Muscle of leg (tissue), 11 donors: ENCODE results near the gene RUFY3. TPM values are rescaled to one million over a fixed set of nuclear protein-coding genes. Genes with fewer than 3 reads are reported as not detected.

Source experiments
- DNase-seq: peaks from one replicate; pipeline ENCODE4 v3.0.0; 2013
- H3K27ac ChIP-seq: one replicate; pipeline ENCODE4 v1.5.1; 2013; ENCODE audit warnings: mild to moderate bottlenecking, low read length, control low read depth
- H3K27me3 ChIP-seq: one replicate; pipeline ENCODE4 v1.6.1; 2013; ENCODE audit warnings: low read length; ENCODE audit not compliant: control insufficient read depth, insufficient read depth
- H3K36me3 ChIP-seq: one replicate; pipeline ENCODE4 v1.6.1; 2013; ENCODE audit warnings: low read length; ENCODE audit not compliant: control insufficient read depth, insufficient read depth
- H3K4me1 ChIP-seq: one replicate; pipeline ENCODE4 v1.6.1; 2013; ENCODE audit warnings: low read length; ENCODE audit not compliant: control insufficient read depth, insufficient read depth
- H3K4me3 ChIP-seq: one replicate; pipeline ENCODE4 v1.5.1; 2013; ENCODE audit warnings: low read length, control low read depth
- H3K9me3 ChIP-seq: replicated peaks from 2 replicates; pipeline ENCODE4 v1.6.1; 2013; ENCODE audit warnings: low read depth, low read length; ENCODE audit not compliant: control insufficient read depth
- WGBS: methylation state at CpG from one replicate; pipeline ENCODE4 v1.1.5; 2013; ENCODE audit warnings: missing lambda C conversion rate; ENCODE audit not compliant: insufficient coverage; 5-methylcytosine and 5-hydroxymethylcytosine counted together
- polyA plus RNA-seq, 8 donors: library from polyadenylated mRNA; unstranded; fragments of 120-200 nt; gene quantifications; one replicate each; pipeline versions ENCODE4 v1.2.1 to v1.2.3, GENCODE V29; 2013; ENCODE audit warnings: inconsistent platforms in 1 of 8, low replicate concordance in 1 of 8; ENCODE audit not compliant: insufficient read length in 8 of 8, insufficient read depth in 1 of 8
- total RNA-seq: library from RNA; stranded (reverse); fragments of 120-200 nt; gene quantifications from one replicate; pipeline ENCODE4 v1.2.4, GENCODE V29; 2013

The RUFY3 gene
- total and polyA plus RNA-seq, 9 donors = 47.7 to 102 (median 70.2) TPM

DNA sequence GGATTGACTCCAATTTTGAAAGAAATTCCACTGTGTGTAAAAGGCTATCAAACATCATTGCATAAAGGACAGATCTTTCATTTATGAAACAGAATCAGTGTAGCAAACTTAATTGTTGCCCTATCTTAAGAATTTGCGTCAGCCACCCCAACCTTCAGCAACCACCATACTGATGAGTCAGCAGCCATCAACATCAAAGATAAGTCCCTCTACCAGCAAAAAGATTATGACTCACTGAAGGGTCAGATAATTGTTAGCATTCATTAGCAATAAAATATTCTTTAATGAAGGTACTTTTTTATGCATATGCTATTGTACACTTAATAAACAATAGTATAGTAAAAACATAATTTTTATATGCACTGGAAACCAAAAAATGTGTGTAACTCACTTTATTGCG lies 133.7 kb downstream of the RUFY3 start:
- Histone ChIP-seq H3K4me1 (no peaks in the 10 kb centered on the region), H3K4me3 (no peak overlapping the region), H3K9me3 (no peaks in the 10 kb centered on the region), H3K27me3 (no peaks in the 10 kb centered on the region), H3K27ac (no peak overlapping the region), H3K36me3 (no peaks in the 10 kb centered on the region)
- WGBS = no CpG with 5 or more reads among the region's 2 CpGs
- DNase-seq = no peak

Other genes starting within 250 kb of the RUFY3 start
- not detected for gene MUC7, start 249.8 kb upstream of the RUFY3 start, total RNA-seq
- under 1 TPM in 2 of 8 donors, not detected in 6; 0.15 to 0.36 TPM for gene MUC7, start 249.8 kb upstream of the RUFY3 start, polyA plus RNA-seq
- gene AMTN, start 203.4 kb upstream of the RUFY3 start, total RNA-seq = not detected
- gene AMTN, start 203.4 kb upstream of the RUFY3 start, polyA plus RNA-seq = not detected
- not detected for gene AMBN, start 129.7 kb upstream of the RUFY3 start, total RNA-seq
- gene AMBN, start 129.7 kb upstream of the RUFY3 start, polyA plus RNA-seq = not detected
- 2.4 TPM for gene ENAM, start 93.2 kb upstream of the RUFY3 start, total RNA-seq
- 1 to 10 TPM; 1.4 to 4.2 (median 2.1) TPM for gene ENAM, start 93.2 kb upstream of the RUFY3 start, polyA plus RNA-seq
- gene JCHAIN, start 55.5 kb upstream of the RUFY3 start, total RNA-seq = 2.3 TPM
- 1 to 10 TPM in 3 of 8 donors, under 1 TPM in 5; 0.45 to 1.6 (median 0.90) TPM for gene JCHAIN, start 55.5 kb upstream of the RUFY3 start, polyA plus RNA-seq
- gene UTP3, start 33.4 kb upstream of the RUFY3 start, total RNA-seq = 10.7 TPM
- 10 to 100 TPM; 19.3 to 28.7 (median 23.8) TPM for gene UTP3, start 33.4 kb upstream of the RUFY3 start, polyA plus RNA-seq
- 115 TPM for gene GRSF1, start 117.9 kb downstream of the RUFY3 start, total RNA-seq
- 100 to 1,000 TPM; 127 to 198 (median 149) TPM for gene GRSF1, start 117.9 kb downstream of the RUFY3 start, polyA plus RNA-seq
- 19.6 TPM for gene MOB1B, start 180.4 kb downstream of the RUFY3 start, total RNA-seq
- gene MOB1B, start 180.4 kb downstream of the RUFY3 start, polyA plus RNA-seq = 10 to 100 TPM; 18.1 to 47.5 (median 27.1) TPM